HFFc6 (cell line): ENCODE data around the gene AP3D1. TPM values are rescaled to one million over a fixed set of nuclear protein-coding genes. Genes with fewer than 3 reads are reported as not detected.

ENCODE experiments used
- DNase-seq: peaks from one replicate; pipeline ENCODE4 v3.0.0-alpha.2; 2018
- H3K27ac Mint-ChIP-seq: 2 replicates; pipeline ENCODE4 v1.8.0; 2020; ENCODE audit warnings: mild to moderate bottlenecking, mixed read lengths
- H3K27me3 Mint-ChIP-seq: 2 replicates; pipeline ENCODE4 v1.8.0; 2021; ENCODE audit warnings: mild to moderate bottlenecking, moderate library complexity, mixed read lengths; ENCODE audit not compliant: insufficient read depth
- H3K36me3 Mint-ChIP-seq: 2 replicates; pipeline ENCODE4 v1.8.0; 2021; ENCODE audit warnings: low read depth, mixed read lengths
- H3K4me1 Mint-ChIP-seq: 2 replicates; pipeline ENCODE4 v1.8.0; 2020; ENCODE audit warnings: low read depth, mixed read lengths
- H3K4me3 Mint-ChIP-seq: 2 replicates; pipeline ENCODE4 v1.8.0; 2020; ENCODE audit warnings: mild to moderate bottlenecking, moderate library complexity, mixed read lengths
- H3K9me3 Mint-ChIP-seq: 2 replicates; pipeline ENCODE4 v1.8.0; 2020; ENCODE audit warnings: mild to moderate bottlenecking, mixed read lengths
- CTCF ChIP-seq: fragments of 200-600 bp; sonication (generic); IDR thresholded peaks from 2 replicates; pipeline ENCODE4 v1.5.0; 2021; ENCODE audit warnings: antibody characterized with exemption, mild to moderate bottlenecking
- total RNA-seq, 6 experiments: library from RNA; stranded (reverse); fragmentation: NEBNext Ultra II Directional; extraction: Animal tissue kit (Norgen Biotek cat#: 25700); gene quantifications; 2 replicates in 1 of 6; 3 replicates in 5 of 6; pipeline ENCODE4 v1.2.3, GENCODE V29; 2021

AP3D1 gene
- total RNA-seq, 6 experiments from 2014 or later, result 139 to 169 (median 151) TPM

- H3K9me3 Mint-ChIP-seq, result no peaks in the 10 kb centered on the region
- H3K27me3 Mint-ChIP-seq, result no peaks in the 10 kb centered on the region
- H3K36me3 Mint-ChIP-seq, result peaks cover 5% of the 10 kb centered on the region; the same call in 1 of the 2 replicates
- no peak for TF ChIP-seq CTCF
- no peak overlapping the region for H3K27ac Mint-ChIP-seq
- no peaks in the 10 kb centered on the region for H3K4me1 Mint-ChIP-seq
- no peak overlapping the region for H3K4me3 Mint-ChIP-seq
- DNase-seq, result no peak
Measured at GRCh38 chr19:2127758-2128157, 23.6 kb downstream of the AP3D1 start.

- no peak overlapping the region for H3K4me3 Mint-ChIP-seq
- no peaks in the 10 kb centered on the region for H3K9me3 Mint-ChIP-seq
- H3K4me1 Mint-ChIP-seq, result no peaks in the 10 kb centered on the region
- DNase-seq, result no peak
- H3K36me3 Mint-ChIP-seq, result 0 out of 2 replicates have a peak, but pooled peaks cover 5% of the 10 kb centered on the region
- no peak for TF ChIP-seq CTCF
- H3K27me3 Mint-ChIP-seq, result no peaks in the 10 kb centered on the region
- no peak overlapping the region for H3K27ac Mint-ChIP-seq
Measured at GRCh38 chr19:2126879-2127518, 24.4 kb downstream of the AP3D1 start.

GRCh38 chr19:2123682-2124387, 27.5 kb downstream of the AP3D1 start:
- H3K9me3 Mint-ChIP-seq, result no peaks in the 10 kb centered on the region
- TF ChIP-seq CTCF, result no peak
- no peak overlapping the region for H3K4me3 Mint-ChIP-seq
- no peaks in the 10 kb centered on the region for H3K27me3 Mint-ChIP-seq
- no peaks in the 10 kb centered on the region for H3K4me1 Mint-ChIP-seq
- no peak overlapping the region for H3K27ac Mint-ChIP-seq
- no peak for DNase-seq
- H3K36me3 Mint-ChIP-seq, result peaks cover 8% of the 10 kb centered on the region

GRCh38 chr19:2122982-2123381, 28.4 kb downstream of the AP3D1 start:
- TF ChIP-seq CTCF, result no peak
- H3K27me3 Mint-ChIP-seq, result no peaks in the 10 kb centered on the region; the same call in 1 of the 2 replicates
- no peak overlapping the region for H3K4me3 Mint-ChIP-seq
- DNase-seq, result no peak
- peaks cover 10% of the 10 kb centered on the region for H3K36me3 Mint-ChIP-seq
- no peaks in the 10 kb centered on the region for H3K4me1 Mint-ChIP-seq
- no peaks in the 10 kb centered on the region for H3K9me3 Mint-ChIP-seq
- H3K27ac Mint-ChIP-seq, result no peak overlapping the region

GRCh38 chr19:2122251-2122650, 29.1 kb downstream of the AP3D1 start:
- Mint-ChIP-seq H3K36me3 (peaks cover 10% of the 10 kb centered on the region), H3K27me3 (no peaks in the 10 kb centered on the region; the same call in 1 of the 2 replicates), H3K27ac (no peak overlapping the region)

More at GRCh38 chr19:2122251-2122650, 29.1 kb downstream of the AP3D1 start:
- H3K9me3 Mint-ChIP-seq, result no peaks in the 10 kb centered on the region
- H3K4me3 Mint-ChIP-seq, result no peak overlapping the region
- no peaks in the 10 kb centered on the region for H3K4me1 Mint-ChIP-seq
- no peak for DNase-seq
- TF ChIP-seq CTCF, result no peak
